ENCODE measurements around the gene WDFY3.

WDFY3 gene

DNA sequence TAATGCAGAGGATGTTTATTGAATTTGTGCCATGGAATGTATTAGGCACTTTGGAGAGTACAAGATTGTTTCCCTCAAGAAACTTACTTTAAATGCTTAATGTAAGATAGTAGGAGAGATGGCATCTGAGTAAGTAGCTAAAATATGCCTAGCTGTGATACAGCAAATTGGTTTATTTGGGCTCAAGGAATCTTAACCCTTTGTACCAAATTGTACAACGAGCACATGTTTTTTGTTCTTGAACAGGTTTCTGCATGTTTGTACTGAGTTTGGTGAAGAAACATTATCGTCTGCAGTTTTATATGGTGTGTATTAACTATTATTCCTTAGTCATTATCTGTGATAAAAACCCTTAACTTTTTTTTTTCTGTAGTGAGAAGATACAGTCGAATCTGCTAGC lies 334.9 kb downstream of the WDFY3 start:
- no peak for DNase-seq (ENCODE audit: low read depth in 1 of 2, low spot score in 1 of 2)

DNA sequence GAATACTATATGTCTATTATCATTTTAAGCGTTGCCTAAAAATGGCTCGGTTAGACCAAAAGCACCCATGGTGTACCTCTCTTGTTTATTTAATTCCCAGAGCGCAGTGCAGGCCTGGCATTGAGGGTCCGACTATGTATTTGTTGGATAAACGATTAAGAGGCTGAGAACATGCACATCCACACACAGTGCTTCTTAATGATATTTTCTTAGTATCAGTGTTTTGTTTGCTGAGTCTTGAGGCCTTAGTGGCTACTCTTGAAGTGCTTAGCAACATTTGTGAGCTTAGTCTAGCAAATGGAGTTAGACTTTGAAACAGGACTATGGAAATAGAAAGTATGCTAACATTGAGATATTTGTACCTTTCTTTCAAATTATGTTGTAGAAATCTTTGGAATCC lies 339.8 kb downstream of the WDFY3 start:
- no peak for DNase-seq (ENCODE audit: low read depth in 1 of 2, low spot score in 1 of 2)

DNA sequence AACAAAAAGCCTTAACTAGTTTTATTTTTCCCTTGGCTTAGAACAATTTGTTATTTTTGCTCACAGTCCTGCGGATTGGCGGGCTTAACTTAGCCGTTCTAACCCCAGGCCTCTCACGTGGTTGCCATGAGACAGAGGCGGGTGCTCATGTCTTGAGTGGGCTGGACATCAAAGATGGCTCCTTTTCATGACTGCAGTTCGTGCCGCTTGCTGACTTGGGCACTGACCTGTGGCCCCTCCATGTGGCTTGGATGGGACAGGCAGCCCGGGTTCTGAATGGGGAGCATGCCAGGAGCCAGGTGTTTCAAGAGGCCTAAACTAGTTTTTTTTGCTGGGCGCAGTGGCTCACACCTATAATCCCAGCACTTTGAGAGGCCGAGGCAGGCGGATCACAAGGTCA lies 342.8 kb downstream of the WDFY3 start:
- no peak for DNase-seq (ENCODE audit: low read depth in 1 of 2, low spot score in 1 of 2)

DNA sequence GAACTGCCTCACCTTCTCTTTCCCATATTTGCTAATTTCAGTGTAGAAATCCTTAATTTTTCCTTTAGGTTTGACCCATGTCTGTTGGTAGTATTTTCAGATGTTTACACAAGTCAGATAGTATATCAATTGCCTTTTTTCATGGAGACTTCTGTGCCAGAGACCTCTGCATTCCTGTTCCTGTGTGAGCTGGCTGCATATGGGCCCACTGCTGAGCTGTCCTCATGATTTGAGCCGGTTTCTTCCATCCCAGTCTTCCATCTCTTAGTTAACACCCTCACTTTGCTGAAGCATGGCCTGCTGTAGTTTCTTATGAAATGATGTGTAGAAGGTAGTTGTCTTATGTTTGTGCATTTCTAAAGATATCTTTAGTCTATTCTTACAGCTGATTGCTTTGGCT lies 343.5 kb downstream of the WDFY3 start:
- no peak for DNase-seq (ENCODE audit: low read depth in 1 of 2, low spot score in 1 of 2)
